Liver (tissue), 9 donors: Measurements from ENCODE around the gene RBMS3. TPM values are rescaled to one million over a fixed set of nuclear protein-coding genes. Genes with fewer than 3 reads are reported as not detected.

Experiments
- DNase-seq: peaks from one replicate; pipeline ENCODE4 v3.0.0-alpha.2; 2017; ENCODE audit warnings: low spot score
- H3K27ac ChIP-seq, 2 donors: one replicate each; pipeline ENCODE4 v1.7.0; 2013; ENCODE audit warnings: inconsistent platforms in 2 of 2, low read length in 2 of 2, control low read depth in 1 of 2, low read depth in 1 of 2, mild to moderate bottlenecking in 1 of 2
- H3K27me3 ChIP-seq, 4 donors: one replicate each; pipeline versions ENCODE4 v1.6.1 to v1.7.0; 2013; ENCODE audit warnings: low read length in 3 of 4, inconsistent platforms in 1 of 4, mild to moderate bottlenecking in 1 of 4, moderate library complexity in 1 of 4; ENCODE audit not compliant: control insufficient read depth in 4 of 4, insufficient read depth in 4 of 4
- H3K36me3 ChIP-seq, 4 donors: one replicate each; pipeline versions ENCODE4 v1.6.1 to v1.7.0; 2013; ENCODE audit warnings: low read length in 3 of 4, mild to moderate bottlenecking in 3 of 4, low read depth in 1 of 4, moderate library complexity in 1 of 4; ENCODE audit not compliant: control insufficient read depth in 4 of 4, insufficient read depth in 3 of 4
- H3K4me1 ChIP-seq, 4 donors: one replicate each; pipeline versions ENCODE4 v1.6.1 to v1.7.0; 2013; ENCODE audit warnings: low read length in 3 of 4, mild to moderate bottlenecking in 3 of 4, moderate library complexity in 1 of 4; ENCODE audit not compliant: control insufficient read depth in 4 of 4, insufficient read depth in 4 of 4
- H3K4me3 ChIP-seq, 3 donors: one replicate each; pipeline versions ENCODE4 v1.6.1 to v1.7.0; 2013; ENCODE audit warnings: low read length in 3 of 3, control low read depth in 1 of 3, low read depth in 1 of 3, mild to moderate bottlenecking in 1 of 3
- H3K9ac ChIP-seq, 2 donors: one replicate each; pipeline ENCODE4 v1.7.0; 2013; ENCODE audit warnings: low read length in 2 of 2, mild to moderate bottlenecking in 2 of 2, moderate library complexity in 2 of 2, control low read depth in 1 of 2, low read depth in 1 of 2
- H3K9me3 ChIP-seq, 4 donors: one replicate each; pipeline versions ENCODE4 v1.6.1 to v1.7.0; 2013; ENCODE audit warnings: low read length in 3 of 4; ENCODE audit not compliant: control insufficient read depth in 4 of 4
- ATF3 ChIP-seq: IDR thresholded peaks from 2 replicates; pipeline ENCODE4 v1.6.1; 2016; ENCODE audit warnings: antibody characterized with exemption
- CTCF ChIP-seq: fragments of 150-350 bp; IDR thresholded peaks from 2 replicates; pipeline ENCODE4 v1.5.1; 2017; ENCODE audit warnings: improper control_type of control experiment, low read depth, low read length; ENCODE audit not compliant: missing input control
- EGR1 ChIP-seq, 2 donors: IDR thresholded peaks; 2 replicates each; pipeline ENCODE4 v1.6.1; 2016 to 2018; ENCODE audit warnings: antibody characterized with exemption in 2 of 2, low read depth in 2 of 2
- FOXA1 ChIP-seq: IDR thresholded peaks from 2 replicates; pipeline ENCODE4 v1.6.1; 2016; ENCODE audit warnings: antibody characterized with exemption
- FOXA2 ChIP-seq: IDR thresholded peaks from 2 replicates; pipeline ENCODE4 v1.6.1; 2016; ENCODE audit warnings: antibody characterized with exemption
- GABPA ChIP-seq, 2 donors: IDR thresholded peaks in 1 of 2; conservative IDR thresholded peaks in 1 of 2; 2 replicates each; pipeline ENCODE4 v1.6.1; 2016; ENCODE audit warnings: antibody characterized with exemption in 2 of 2, mild to moderate bottlenecking in 1 of 2, moderate library complexity in 1 of 2
- HNF4A ChIP-seq, 2 donors: conservative IDR thresholded peaks; 2 replicates each; pipeline ENCODE4 v1.6.1; 2016; ENCODE audit warnings: antibody characterized with exemption in 2 of 2, mild to moderate bottlenecking in 2 of 2
- HNF4G ChIP-seq: IDR thresholded peaks from 2 replicates; pipeline ENCODE4 v1.6.1; 2016; ENCODE audit warnings: antibody characterized with exemption
- JUND ChIP-seq, 2 donors: IDR thresholded peaks; 2 replicates each; pipeline ENCODE4 v1.6.1; 2016; ENCODE audit warnings: antibody characterized with exemption in 2 of 2
- NR2F2 ChIP-seq: IDR thresholded peaks from 2 replicates; pipeline ENCODE4 v1.6.1; 2016; ENCODE audit warnings: antibody characterized with exemption
- RAD21 ChIP-seq, 2 donors: IDR thresholded peaks; 2 replicates each; pipeline ENCODE4 v1.6.1; 2016; ENCODE audit warnings: antibody characterized with exemption in 2 of 2, mild to moderate bottlenecking in 2 of 2
- RXRA ChIP-seq, 2 donors: IDR thresholded peaks; 2 replicates each; pipeline ENCODE4 v1.6.1; 2017 to 2018; ENCODE audit warnings: antibody characterized with exemption in 2 of 2, mild to moderate bottlenecking in 1 of 2
- SP1 ChIP-seq: IDR thresholded peaks from 2 replicates; pipeline ENCODE4 v1.6.1; 2018; ENCODE audit warnings: antibody characterized with exemption, mild to moderate bottlenecking
- TAF1 ChIP-seq: conservative IDR thresholded peaks from 2 replicates; pipeline ENCODE4 v1.6.1; 2016; ENCODE audit warnings: antibody characterized with exemption, mild to moderate bottlenecking
- YY1 ChIP-seq: IDR thresholded peaks from 2 replicates; pipeline ENCODE4 v1.6.1; 2016; ENCODE audit warnings: antibody characterized with exemption, mild to moderate bottlenecking
- WGBS: extraction: QIAGEN DNeasy Blood & Tissue Kit; methylation state at CpG from one replicate; pipeline ENCODE4 v1.1.7; 2013; 5-methylcytosine and 5-hydroxymethylcytosine counted together
- polyA plus RNA-seq, 2 donors: library from polyadenylated mRNA; stranded (reverse) in 1 of 2; unstranded in 1 of 2; fragments of 200-250 nt in 1 of 2; fragments of >200 nt in 1 of 2; fragmentation: Nextera tagmentation in 1 of 2; extraction: Ambion mirVana in 1 of 2; gene quantifications; one replicate each; pipeline versions ENCODE4 v1.2.1 to v1.2.3, GENCODE V29; 2013 to 2015
- total RNA-seq, 2 donors: library from RNA; depleted of rRNA; stranded (reverse); fragments of >200 nt; gene quantifications; one replicate each; pipeline ENCODE4 v1.2.3, GENCODE V29; 2014
- TF ChIP-seq, protein P1 (sequence below): IDR thresholded peaks from 2 replicates; pipeline ENCODE4 v1.6.1; 2016; ENCODE audit warnings: antibody characterized with exemption
- TF ChIP-seq, protein P2 (sequence below): IDR thresholded peaks from 2 replicates; pipeline ENCODE4 v1.6.1; 2016; ENCODE audit warnings: antibody characterized with exemption
- TF ChIP-seq, protein P3 (sequence below): IDR thresholded peaks from 2 replicates; pipeline ENCODE4 v1.6.1; 2016; ENCODE audit warnings: antibody characterized with exemption, mild to moderate bottlenecking
- donor health status: healthy.
- donor health status: healthy.
- donor health status: healthy.
- donor health status: healthy.
- donor health status: healthy.

RBMS3 gene
- total and polyA plus RNA-seq, 4 donors = 1.2 to 14.9 (median 9.3) TPM

DNA sequence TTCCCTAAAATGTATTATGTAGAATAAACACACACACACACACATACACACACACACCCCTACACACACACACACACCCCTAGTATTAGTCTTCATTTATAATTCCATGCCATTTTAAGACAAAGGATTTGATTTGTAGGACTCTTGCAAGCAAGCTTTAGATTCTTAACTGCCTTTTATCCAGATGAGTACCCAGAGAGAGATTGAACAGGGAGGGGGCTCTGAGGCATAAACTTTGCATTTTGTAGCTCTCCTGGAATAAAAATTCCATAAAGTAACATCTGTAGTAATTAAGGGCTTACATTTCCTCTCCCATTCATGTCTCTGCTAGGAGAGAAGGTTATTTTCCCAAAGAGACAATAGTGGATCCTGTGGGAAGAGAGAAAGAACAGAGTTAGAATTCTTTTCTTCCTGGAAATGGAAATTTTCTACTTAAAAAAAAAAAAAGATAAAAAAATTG is 479.4 kb downstream of the RBMS3 start (continued):
- TF ChIP-seq, protein P1, sequence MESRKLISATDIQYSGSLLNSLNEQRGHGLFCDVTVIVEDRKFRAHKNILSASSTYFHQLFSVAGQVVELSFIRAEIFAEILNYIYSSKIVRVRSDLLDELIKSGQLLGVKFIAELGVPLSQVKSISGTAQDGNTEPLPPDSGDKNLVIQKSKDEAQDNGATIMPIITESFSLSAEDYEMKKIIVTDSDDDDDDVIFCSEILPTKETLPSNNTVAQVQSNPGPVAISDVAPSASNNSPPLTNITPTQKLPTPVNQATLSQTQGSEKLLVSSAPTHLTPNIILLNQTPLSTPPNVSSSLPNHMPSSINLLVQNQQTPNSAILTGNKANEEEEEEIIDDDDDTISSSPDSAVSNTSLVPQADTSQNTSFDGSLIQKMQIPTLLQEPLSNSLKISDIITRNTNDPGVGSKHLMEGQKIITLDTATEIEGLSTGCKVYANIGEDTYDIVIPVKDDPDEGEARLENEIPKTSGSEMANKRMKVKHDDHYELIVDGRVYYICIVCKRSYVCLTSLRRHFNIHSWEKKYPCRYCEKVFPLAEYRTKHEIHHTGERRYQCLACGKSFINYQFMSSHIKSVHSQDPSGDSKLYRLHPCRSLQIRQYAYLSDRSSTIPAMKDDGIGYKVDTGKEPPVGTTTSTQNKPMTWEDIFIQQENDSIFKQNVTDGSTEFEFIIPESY = no peak
- TF ChIP-seq FOXA2 (no peak), EGR1 (IDR thresholded peaks at IDR 0.05; ENCODE audit: low read depth in 2 of 2) (no peak), RXRA (IDR thresholded peaks at IDR 0.05) (no peak), JUND (IDR thresholded peaks at IDR 0.05) (no peak), HNF4A (conservative IDR thresholded peaks at IDR 0.05) (no peak)
- TF ChIP-seq, protein P2, sequence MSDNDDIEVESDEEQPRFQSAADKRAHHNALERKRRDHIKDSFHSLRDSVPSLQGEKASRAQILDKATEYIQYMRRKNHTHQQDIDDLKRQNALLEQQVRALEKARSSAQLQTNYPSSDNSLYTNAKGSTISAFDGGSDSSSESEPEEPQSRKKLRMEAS = no peak

DNA sequence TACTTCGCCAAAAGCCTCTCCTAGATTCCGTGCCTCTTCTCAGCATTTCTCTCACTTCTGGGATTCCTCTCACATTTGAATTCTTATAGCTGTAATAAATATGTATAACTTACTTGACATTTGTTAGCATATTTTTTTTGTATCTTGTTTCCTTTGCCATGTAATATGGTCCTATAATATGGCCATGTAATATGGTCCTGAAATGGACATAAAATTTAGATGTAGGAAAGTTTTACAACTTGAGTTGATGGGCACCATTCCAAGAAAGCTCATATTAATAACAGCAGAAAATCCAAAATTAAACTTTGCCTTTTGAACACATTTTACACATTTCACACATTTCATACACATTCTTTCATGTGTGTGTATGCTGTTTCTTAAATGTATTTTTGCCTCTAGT is 480.6 kb downstream of the RBMS3 start:
- H3K9ac ChIP-seq = no peak overlapping the region
- no peaks in the 10 kb centered on the region for H3K36me3 ChIP-seq
- 91% methylated on average over 2 of the region's 2 CpGs for WGBS
- H3K9me3 ChIP-seq = no peaks in the 10 kb centered on the region
- peaks cover 8 to 32% (median 19%) of the 10 kb centered on the region in 4 donors for H3K4me1 ChIP-seq
- H3K27me3 ChIP-seq = no peaks in the 10 kb centered on the region
- TF ChIP-seq RXRA (IDR thresholded peaks at IDR 0.05) = no peak
- TF ChIP-seq FOXA2 = no peak
- no peak for TF ChIP-seq HNF4A (conservative IDR thresholded peaks at IDR 0.05)
- TF ChIP-seq, protein P2 = no peak
- TF ChIP-seq HNF4G = no peak
- no peak for TF ChIP-seq FOXA1
- TF ChIP-seq TAF1 = no peak
- no peak for TF ChIP-seq ATF3
- TF ChIP-seq EGR1 (IDR thresholded peaks at IDR 0.05; ENCODE audit: low read depth in 2 of 2) = no peak
- no peak for TF ChIP-seq GABPA (IDR thresholded peaks at IDR 0.05 in 1 of 2, conservative IDR thresholded peaks at IDR 0.05 in 1 of 2)
- no peak for TF ChIP-seq CTCF
- no peak for TF ChIP-seq YY1
- TF ChIP-seq, protein P1 = no peak
- TF ChIP-seq NR2F2 = no peak
- no peak for TF ChIP-seq SP1
- TF ChIP-seq RAD21 (IDR thresholded peaks at IDR 0.05) = no peak
- TF ChIP-seq JUND (IDR thresholded peaks at IDR 0.05) = no peak
- TF ChIP-seq, protein P3, sequence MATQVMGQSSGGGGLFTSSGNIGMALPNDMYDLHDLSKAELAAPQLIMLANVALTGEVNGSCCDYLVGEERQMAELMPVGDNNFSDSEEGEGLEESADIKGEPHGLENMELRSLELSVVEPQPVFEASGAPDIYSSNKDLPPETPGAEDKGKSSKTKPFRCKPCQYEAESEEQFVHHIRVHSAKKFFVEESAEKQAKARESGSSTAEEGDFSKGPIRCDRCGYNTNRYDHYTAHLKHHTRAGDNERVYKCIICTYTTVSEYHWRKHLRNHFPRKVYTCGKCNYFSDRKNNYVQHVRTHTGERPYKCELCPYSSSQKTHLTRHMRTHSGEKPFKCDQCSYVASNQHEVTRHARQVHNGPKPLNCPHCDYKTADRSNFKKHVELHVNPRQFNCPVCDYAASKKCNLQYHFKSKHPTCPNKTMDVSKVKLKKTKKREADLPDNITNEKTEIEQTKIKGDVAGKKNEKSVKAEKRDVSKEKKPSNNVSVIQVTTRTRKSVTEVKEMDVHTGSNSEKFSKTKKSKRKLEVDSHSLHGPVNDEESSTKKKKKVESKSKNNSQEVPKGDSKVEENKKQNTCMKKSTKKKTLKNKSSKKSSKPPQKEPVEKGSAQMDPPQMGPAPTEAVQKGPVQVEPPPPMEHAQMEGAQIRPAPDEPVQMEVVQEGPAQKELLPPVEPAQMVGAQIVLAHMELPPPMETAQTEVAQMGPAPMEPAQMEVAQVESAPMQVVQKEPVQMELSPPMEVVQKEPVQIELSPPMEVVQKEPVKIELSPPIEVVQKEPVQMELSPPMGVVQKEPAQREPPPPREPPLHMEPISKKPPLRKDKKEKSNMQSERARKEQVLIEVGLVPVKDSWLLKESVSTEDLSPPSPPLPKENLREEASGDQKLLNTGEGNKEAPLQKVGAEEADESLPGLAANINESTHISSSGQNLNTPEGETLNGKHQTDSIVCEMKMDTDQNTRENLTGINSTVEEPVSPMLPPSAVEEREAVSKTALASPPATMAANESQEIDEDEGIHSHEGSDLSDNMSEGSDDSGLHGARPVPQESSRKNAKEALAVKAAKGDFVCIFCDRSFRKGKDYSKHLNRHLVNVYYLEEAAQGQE = no peak
- H3K27ac ChIP-seq = no peak overlapping the region
- DNase-seq = no peak
- no peak overlapping the region for H3K4me3 ChIP-seq
